GM12873 (cell line): Measurements from ENCODE around the gene DDHD1.

Experiments used
- TF ChIP-seq, protein P1 (sequence below): IDR thresholded peaks from 2 replicates; pipeline ENCODE4 v1.5.1; 2012; ENCODE audit warnings: low read depth, mild to moderate bottlenecking, moderate library complexity, low read length, control low read depth; ENCODE audit not compliant: insufficient read depth; ENCODE audit errors: missing control alignments

DDHD1 gene

DNA sequence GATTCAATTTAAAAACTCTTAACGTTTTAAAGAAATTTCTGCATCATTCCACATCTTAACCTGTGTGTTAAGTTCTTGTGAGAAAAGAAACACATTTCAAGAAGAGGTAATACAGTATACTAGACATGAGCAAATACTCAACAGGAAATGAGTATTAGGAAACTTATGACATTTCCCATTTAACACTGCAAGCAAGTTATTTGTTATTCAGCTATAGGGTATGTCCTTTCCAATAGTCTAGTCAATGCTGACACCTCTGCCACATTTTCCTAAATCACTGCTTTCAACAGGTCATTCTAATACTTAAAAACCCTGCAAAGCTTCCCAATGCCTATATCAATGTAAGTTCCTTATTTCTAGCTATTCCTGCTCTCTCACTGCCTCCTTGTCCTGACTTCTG, 93.1 kb downstream of the DDHD1 start:
- TF ChIP-seq, protein P1, sequence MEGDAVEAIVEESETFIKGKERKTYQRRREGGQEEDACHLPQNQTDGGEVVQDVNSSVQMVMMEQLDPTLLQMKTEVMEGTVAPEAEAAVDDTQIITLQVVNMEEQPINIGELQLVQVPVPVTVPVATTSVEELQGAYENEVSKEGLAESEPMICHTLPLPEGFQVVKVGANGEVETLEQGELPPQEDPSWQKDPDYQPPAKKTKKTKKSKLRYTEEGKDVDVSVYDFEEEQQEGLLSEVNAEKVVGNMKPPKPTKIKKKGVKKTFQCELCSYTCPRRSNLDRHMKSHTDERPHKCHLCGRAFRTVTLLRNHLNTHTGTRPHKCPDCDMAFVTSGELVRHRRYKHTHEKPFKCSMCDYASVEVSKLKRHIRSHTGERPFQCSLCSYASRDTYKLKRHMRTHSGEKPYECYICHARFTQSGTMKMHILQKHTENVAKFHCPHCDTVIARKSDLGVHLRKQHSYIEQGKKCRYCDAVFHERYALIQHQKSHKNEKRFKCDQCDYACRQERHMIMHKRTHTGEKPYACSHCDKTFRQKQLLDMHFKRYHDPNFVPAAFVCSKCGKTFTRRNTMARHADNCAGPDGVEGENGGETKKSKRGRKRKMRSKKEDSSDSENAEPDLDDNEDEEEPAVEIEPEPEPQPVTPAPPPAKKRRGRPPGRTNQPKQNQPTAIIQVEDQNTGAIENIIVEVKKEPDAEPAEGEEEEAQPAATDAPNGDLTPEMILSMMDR, result no peak

DNA sequence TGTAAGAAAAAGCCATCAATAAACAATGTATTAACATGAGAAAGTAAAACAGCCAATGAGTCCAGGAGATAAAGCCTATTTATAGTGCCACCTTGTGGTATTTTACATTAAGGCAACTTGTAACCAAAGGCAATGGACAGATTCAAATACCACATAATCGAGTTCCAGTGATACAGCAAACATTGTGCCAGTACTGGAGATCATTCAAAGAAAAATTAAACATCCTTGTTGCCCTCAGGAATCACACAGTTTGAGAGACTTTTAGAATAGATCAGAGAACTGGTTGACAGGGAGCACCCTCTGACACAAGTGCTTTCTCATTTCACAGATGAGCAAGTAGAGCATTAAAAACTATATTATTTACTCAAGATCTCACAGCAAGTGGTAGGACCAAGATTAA, 98.1 kb downstream of the DDHD1 start:
- TF ChIP-seq, protein P1, result peak; percentile 62

DNA sequence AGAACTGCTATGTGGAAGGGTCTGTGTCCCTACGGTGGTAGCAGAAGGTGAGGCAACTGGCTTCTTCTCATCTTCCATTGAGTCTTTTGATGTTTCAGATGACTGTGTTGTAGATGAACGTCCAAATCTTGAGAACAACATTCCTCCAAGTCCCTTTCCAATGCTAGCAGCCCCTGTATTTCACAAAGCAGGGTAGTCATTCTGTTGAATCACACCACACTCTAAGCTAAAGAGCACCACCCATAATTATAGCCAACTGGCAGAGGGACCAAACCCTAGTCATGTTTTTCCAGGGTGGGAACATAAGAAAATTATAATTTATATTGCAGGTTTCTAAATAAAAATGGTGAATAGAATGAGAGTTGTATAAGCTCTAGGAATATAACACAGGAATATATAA, 98.7 kb downstream of the DDHD1 start:
- TF ChIP-seq, protein P1, result no peak

DNA sequence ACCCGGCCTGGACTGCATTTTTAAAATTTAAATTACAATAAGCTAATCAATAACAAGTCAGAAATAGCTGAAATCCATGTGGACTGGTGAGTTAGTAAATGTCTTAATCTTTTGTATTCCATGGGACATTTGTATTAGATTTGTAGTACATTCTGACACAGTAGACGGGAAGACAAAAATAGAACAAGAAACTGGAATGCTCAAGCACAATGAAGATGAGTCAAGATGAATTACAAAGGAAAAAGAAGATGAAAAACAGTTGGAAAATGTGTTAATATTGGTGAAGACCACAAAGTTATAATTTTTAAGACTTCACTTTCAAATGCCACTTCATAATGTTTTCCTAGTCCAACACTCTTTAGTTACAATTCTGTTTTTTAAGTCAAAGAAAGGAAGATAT, 104.5 kb downstream of the DDHD1 start:
- TF ChIP-seq, protein P1, result no peak

- TF ChIP-seq, protein P1, result no peak
These were observed 105.6 kb downstream of the DDHD1 start for GRCh38 chr14:53047307-53048069.

DNA sequence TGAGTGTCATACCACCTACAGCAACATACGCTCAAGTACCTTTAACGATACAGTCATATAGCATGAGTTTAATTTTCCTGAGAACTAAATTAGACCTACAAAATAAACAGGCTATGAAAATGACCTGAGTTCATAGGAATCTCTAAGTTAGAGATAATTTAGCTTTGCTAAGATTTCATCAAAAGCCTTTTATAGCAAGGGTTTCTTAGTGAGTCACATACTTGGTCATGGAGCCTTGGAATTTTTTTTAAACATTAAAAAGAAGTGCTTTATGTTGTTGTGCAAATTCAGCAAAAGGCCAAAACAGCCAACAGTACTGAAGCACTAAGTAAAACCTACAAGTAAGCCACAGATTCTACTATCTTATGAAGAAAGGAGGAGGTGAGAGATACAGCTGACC, 108.6 kb downstream of the DDHD1 start:
- TF ChIP-seq, protein P1, result no peak

GRCh38 chr14:53043027-53043581, 110.0 kb downstream of the DDHD1 start:
- TF ChIP-seq, protein P1, result no peak
